SK-N-SH (cell line): Measurements from ENCODE around the gene KTN1.

Source experiments
- CTCF ChIP-seq: fragments of 200-600 bp; sonication (generic); IDR thresholded peaks from 2 replicates; pipeline ENCODE4 v1.6.1; 2017; ENCODE audit warnings: antibody characterized with exemption, mild to moderate bottlenecking, moderate library complexity
- RCOR1 ChIP-seq: fragments of 150-350 bp; IDR thresholded peaks from 2 replicates; pipeline ENCODE4 v1.6.1; 2017; ENCODE audit warnings: antibody characterized with exemption, low read length

GRCh38 chr14:55553791-55554190 is 26.2 kb upstream of the KTN1 start:
- TF ChIP-seq CTCF = no peak
- no peak for TF ChIP-seq RCOR1
